Natural killer cell (primary cell): Measurements from ENCODE around the gene ANKRD12. TPM values are rescaled to one million over a fixed set of nuclear protein-coding genes. Genes with fewer than 3 reads are reported as not detected.

Experiments used
- ATAC-seq, 3 donors: fragments of 150-1000 bp in 2 of 3; fragments of 200-7000 bp in 1 of 3; cut with Tn5 transposase; 1 replicate in 1 of 3; 2 replicates in 2 of 3; pipeline ENCODE4 v1.10.0; 2021; ENCODE audit warnings: mild to moderate bottlenecking in 2 of 3, moderate library complexity in 2 of 3
- DNase-seq, 2 donors: peaks; one replicate each; pipeline versions ENCODE4 v3.0.0 to v3.0.0-alpha.2; 2013 to 2021; ENCODE audit warnings: mixed read lengths in 1 of 2
- H3K27ac ChIP-seq: one replicate; pipeline ENCODE4 v1.5.1; 2013; ENCODE audit warnings: mild to moderate bottlenecking, low read length
- H3K27me3 ChIP-seq: one replicate; pipeline ENCODE4 v1.6.1; 2013; ENCODE audit warnings: low read length; ENCODE audit not compliant: control insufficient read depth, insufficient read depth
- H3K36me3 ChIP-seq: one replicate; pipeline ENCODE4 v1.6.1; 2013; ENCODE audit warnings: low read length; ENCODE audit not compliant: control insufficient read depth, insufficient read depth
- H3K4me1 ChIP-seq: one replicate; pipeline ENCODE4 v1.6.1; 2013; ENCODE audit warnings: low read length; ENCODE audit not compliant: control insufficient read depth, insufficient read depth
- H3K4me3 ChIP-seq: one replicate; pipeline ENCODE4 v1.5.1; 2013; ENCODE audit warnings: low read length
- H3K9me3 ChIP-seq: one replicate; pipeline ENCODE4 v1.6.1; 2013; ENCODE audit warnings: low read length; ENCODE audit not compliant: control insufficient read depth, insufficient read depth
- H3K27ac Mint-ChIP-seq, 2 donors: one replicate each; pipeline ENCODE4 v1.8.0; 2022; ENCODE audit warnings: mild to moderate bottlenecking in 2 of 2, mixed read lengths in 2 of 2, moderate library complexity in 1 of 2
- H3K27me3 Mint-ChIP-seq, 2 donors: one replicate each; pipeline ENCODE4 v1.8.0; 2022; ENCODE audit warnings: low read depth in 2 of 2, mixed read lengths in 2 of 2
- H3K36me3 Mint-ChIP-seq: one replicate; pipeline ENCODE4 v1.8.0; 2022; ENCODE audit warnings: mixed read lengths
- H3K4me1 Mint-ChIP-seq, 2 donors: one replicate each; pipeline ENCODE4 v1.8.0; 2022; ENCODE audit warnings: mixed read lengths in 2 of 2
- H3K4me3 Mint-ChIP-seq: one replicate; pipeline ENCODE4 v1.8.0; 2022; ENCODE audit warnings: mild to moderate bottlenecking, moderate library complexity, mixed read lengths
- H3K9me3 Mint-ChIP-seq, 2 donors: one replicate each; pipeline ENCODE4 v1.8.0; 2022; ENCODE audit warnings: mixed read lengths in 2 of 2
- CTCF ChIP-seq: fragments of 200-600 bp; IDR thresholded peaks from one replicate; pipeline ENCODE4 v1.8.0; 2022; ENCODE audit warnings: antibody characterized with exemption
- WGBS: methylation state at CpG from one replicate; pipeline ENCODE4 v1.1.7; 2013; ENCODE audit warnings: missing lambda C conversion rate; ENCODE audit not compliant: insufficient coverage; 5-methylcytosine and 5-hydroxymethylcytosine counted together
- intact Hi-C: fragments of 100-400 bp; cut with micrococcal nuclease; formaldehyde crosslinking; loops from one replicate; pipeline ENCODE4 v1.14.2; 2022
- total RNA-seq, 4 donors: library from RNA; stranded (reverse); fragments of 120-200 nt in 1 of 4; gene quantifications; one replicate each; pipeline versions ENCODE4 v1.2.3 to v1.2.4, GENCODE V29; 2013 to 2022

The ANKRD12 gene
- total RNA-seq, 3 donors from 2014 or later (not counting 1 experiment from before 2014, with no cell fraction given) = 136 to 148 (median 141) TPM

- H3K4me1 ChIP-seq = peaks cover 9% of the 10 kb centered on the region
- H3K4me1 Mint-ChIP-seq = peaks cover 7% of the 10 kb centered on the region in 2 donors
- H3K9me3 Mint-ChIP-seq = no peaks in the 10 kb centered on the region
- H3K9me3 ChIP-seq = no peaks in the 10 kb centered on the region
- no peak for TF ChIP-seq CTCF
- peaks cover 17 to 35% of the 10 kb centered on the region in 2 donors for H3K27me3 Mint-ChIP-seq
- intact Hi-C loops = no loop called here
- WGBS = 100% methylated on average over 1 of the region's 1 CpG
- no peak overlapping the region for H3K27ac ChIP-seq
- H3K27ac Mint-ChIP-seq = no peak overlapping the region
- no peaks in the 10 kb centered on the region for H3K36me3 ChIP-seq
- no peaks in the 10 kb centered on the region for H3K36me3 Mint-ChIP-seq
- no peaks in the 10 kb centered on the region for H3K27me3 ChIP-seq
- DNase-seq (no peak), ATAC-seq (no peak)
- H3K4me3 ChIP-seq = no peak overlapping the region
- H3K4me3 Mint-ChIP-seq = no peak overlapping the region
Measured at GRCh38 chr18:9329471-9329870, 192.9 kb downstream of the ANKRD12 start.

GRCh38 chr18:9330419-9330818 is 193.8 kb downstream of the ANKRD12 start:
- Mint-ChIP-seq H3K27ac (no peak overlapping the region), H3K27me3 (peaks cover 17 to 34% of the 10 kb centered on the region in 2 donors), H3K4me3 (no peak overlapping the region), H3K36me3 (no peaks in the 10 kb centered on the region), H3K9me3 (no peaks in the 10 kb centered on the region), H3K4me1 (peaks cover 11% of the 10 kb centered on the region in 2 donors)
- H3K9me3 ChIP-seq = no peaks in the 10 kb centered on the region
- H3K27me3 ChIP-seq = no peaks in the 10 kb centered on the region
- WGBS = 100% methylated on average over 1 of the region's 3 CpGs
- H3K27ac ChIP-seq = no peak overlapping the region
- intact Hi-C loops = loop anchor here (10.0 kb wide), 2 partner anchors 584 to 626 kb away; partner anchors contain the start of genes MTCL1 and VAPA
- ATAC-seq (no peak), DNase-seq (no peak)
- peaks cover 9% of the 10 kb centered on the region for H3K4me1 ChIP-seq
- H3K36me3 ChIP-seq = no peaks in the 10 kb centered on the region
- H3K4me3 ChIP-seq = no peak overlapping the region
- no peak for TF ChIP-seq CTCF

- intact Hi-C loops = loop anchor here (1.0 to 10.0 kb wide), 6 partner anchors 142 to 629 kb away; partner anchors contain the start of genes ANKRD12, MTCL1, NDUFV2 and RALBP1
- Histone ChIP-seq H3K4me1 (peaks cover 9% of the 10 kb centered on the region), H3K27ac (peak overlapping the region; percentile 54), H3K36me3 (no peaks in the 10 kb centered on the region), H3K9me3 (no peaks in the 10 kb centered on the region), H3K4me3 (peak overlapping the region; percentile 44), H3K27me3 (no peaks in the 10 kb centered on the region)
- peaks cover 9 to 15% of the 10 kb centered on the region in 2 donors for H3K27me3 Mint-ChIP-seq
- H3K4me1 Mint-ChIP-seq = peaks cover 14 to 16% of the 10 kb centered on the region in 2 donors
- TF ChIP-seq CTCF = no peak
- peak overlapping the region; percentile 82 to 87 for H3K27ac Mint-ChIP-seq
- DNase-seq = peak; percentile 6 to 34
- no peaks in the 10 kb centered on the region for H3K36me3 Mint-ChIP-seq
- H3K4me3 Mint-ChIP-seq = peak overlapping the region; percentile 95
- H3K9me3 Mint-ChIP-seq = no peaks in the 10 kb centered on the region
- ATAC-seq = peak; percentile 25 to 33 (median 28)
- 34% methylated on average over 52 of the region's 52 CpGs for WGBS
Measured at GRCh38 chr18:9333441-9334328, 197.1 kb downstream of the ANKRD12 start.
